Astrocyte (in vitro differentiated cells and primary cell): Measurements from ENCODE around the gene UAP1L1. TPM values are rescaled to one million over a fixed set of nuclear protein-coding genes. Genes with fewer than 3 reads are reported as not detected.

Source experiments
- DNase-seq: peaks from one replicate; pipeline ENCODE4 v3.0.0-alpha.2; 2010; ENCODE audit warnings: low read depth
- FAIRE-seq: peaks from 2 replicates; lab custom pipeline; 2011; peaks lifted over from hg19 to GRCh38; lab: Jason Lieb, UNC
- H2AFZ ChIP-seq: 2 replicates; pipeline ENCODE4 v1.6.0; 2012; ENCODE audit warnings: low read depth, low read length, inconsistent platforms
- H3K27ac ChIP-seq: 2 replicates; pipeline ENCODE4 v1.5.1; 2011; ENCODE audit warnings: low read depth, low read length, inconsistent platforms
- H3K27me3 ChIP-seq: 2 replicates; pipeline ENCODE4 v1.6.0; 2011; ENCODE audit warnings: low read length, inconsistent platforms; ENCODE audit not compliant: insufficient read depth
- H3K36me3 ChIP-seq: 2 replicates; pipeline ENCODE4 v1.5.1; 2011; ENCODE audit warnings: low read length, inconsistent platforms; ENCODE audit not compliant: insufficient read depth
- H3K4me1 ChIP-seq: 2 replicates; pipeline ENCODE4 v1.5.1; 2011; ENCODE audit warnings: low read length, inconsistent platforms; ENCODE audit not compliant: insufficient read depth
- H3K4me2 ChIP-seq: 2 replicates; pipeline ENCODE4 v1.6.0; 2012; ENCODE audit warnings: low read length, inconsistent platforms
- H3K4me3 ChIP-seq: 2 replicates; pipeline ENCODE4 v1.5.1; 2011; ENCODE audit warnings: low read depth, mild to moderate bottlenecking, low read length, inconsistent platforms; ENCODE audit not compliant: insufficient read depth
- H3K79me2 ChIP-seq: 2 replicates; pipeline ENCODE4 v1.6.0; 2012; ENCODE audit warnings: mild to moderate bottlenecking, low read length, inconsistent platforms; ENCODE audit not compliant: insufficient read depth
- H3K9ac ChIP-seq: 2 replicates; pipeline ENCODE4 v1.6.0; 2012; ENCODE audit warnings: mild to moderate bottlenecking, low read length, inconsistent platforms
- H3K9me3 ChIP-seq: 2 replicates; pipeline ENCODE4 v1.5.1; 2012; ENCODE audit warnings: low read depth, mild to moderate bottlenecking, low read length, inconsistent platforms; ENCODE audit not compliant: insufficient read depth
- H4K20me1 ChIP-seq: 2 replicates; pipeline ENCODE4 v1.6.0; 2012; ENCODE audit warnings: low read length, inconsistent platforms; ENCODE audit not compliant: insufficient read depth
- H3K27ac Mint-ChIP-seq: one replicate; pipeline ENCODE4 v1.8.0; 2021; ENCODE audit warnings: mild to moderate bottlenecking, mixed read lengths; ENCODE audit not compliant: unreplicated experiment
- H3K27me3 Mint-ChIP-seq: one replicate; pipeline ENCODE4 v1.8.0; 2021; ENCODE audit warnings: low read depth, mixed read lengths; ENCODE audit not compliant: unreplicated experiment
- H3K36me3 Mint-ChIP-seq: one replicate; pipeline ENCODE4 v1.8.0; 2021; ENCODE audit warnings: low read depth, mixed read lengths; ENCODE audit not compliant: unreplicated experiment
- H3K4me1 Mint-ChIP-seq: one replicate; pipeline ENCODE4 v1.8.0; 2021; ENCODE audit warnings: low read depth, mixed read lengths; ENCODE audit not compliant: unreplicated experiment
- H3K4me3 Mint-ChIP-seq: one replicate; pipeline ENCODE4 v1.8.0; 2021; ENCODE audit warnings: mild to moderate bottlenecking, moderate library complexity, mixed read lengths; ENCODE audit not compliant: unreplicated experiment
- H3K9me3 Mint-ChIP-seq: one replicate; pipeline ENCODE4 v1.8.0; 2021; ENCODE audit warnings: mild to moderate bottlenecking, mixed read lengths; ENCODE audit not compliant: unreplicated experiment
- EZH2 ChIP-seq: IDR thresholded peaks from 2 replicates; pipeline ENCODE4 v1.6.1; 2012; ENCODE audit warnings: mild to moderate bottlenecking, low read length, inconsistent platforms; ENCODE audit not compliant: insufficient read depth
- total RNA-seq: library from RNA; stranded (reverse); gene quantifications from 2 replicates; pipeline ENCODE4 v1.2.1, GENCODE V29; 2021
- TF ChIP-seq, protein P1 (sequence below): IDR thresholded peaks from 2 replicates; pipeline ENCODE4 v1.5.1; 2011; ENCODE audit warnings: low read depth, mild to moderate bottlenecking, inconsistent platforms, low read length, moderate library complexity; ENCODE audit not compliant: insufficient read depth

Gene UAP1L1
- total RNA-seq, 1 donor from 2014 or later = 4.0 TPM

DNA sequence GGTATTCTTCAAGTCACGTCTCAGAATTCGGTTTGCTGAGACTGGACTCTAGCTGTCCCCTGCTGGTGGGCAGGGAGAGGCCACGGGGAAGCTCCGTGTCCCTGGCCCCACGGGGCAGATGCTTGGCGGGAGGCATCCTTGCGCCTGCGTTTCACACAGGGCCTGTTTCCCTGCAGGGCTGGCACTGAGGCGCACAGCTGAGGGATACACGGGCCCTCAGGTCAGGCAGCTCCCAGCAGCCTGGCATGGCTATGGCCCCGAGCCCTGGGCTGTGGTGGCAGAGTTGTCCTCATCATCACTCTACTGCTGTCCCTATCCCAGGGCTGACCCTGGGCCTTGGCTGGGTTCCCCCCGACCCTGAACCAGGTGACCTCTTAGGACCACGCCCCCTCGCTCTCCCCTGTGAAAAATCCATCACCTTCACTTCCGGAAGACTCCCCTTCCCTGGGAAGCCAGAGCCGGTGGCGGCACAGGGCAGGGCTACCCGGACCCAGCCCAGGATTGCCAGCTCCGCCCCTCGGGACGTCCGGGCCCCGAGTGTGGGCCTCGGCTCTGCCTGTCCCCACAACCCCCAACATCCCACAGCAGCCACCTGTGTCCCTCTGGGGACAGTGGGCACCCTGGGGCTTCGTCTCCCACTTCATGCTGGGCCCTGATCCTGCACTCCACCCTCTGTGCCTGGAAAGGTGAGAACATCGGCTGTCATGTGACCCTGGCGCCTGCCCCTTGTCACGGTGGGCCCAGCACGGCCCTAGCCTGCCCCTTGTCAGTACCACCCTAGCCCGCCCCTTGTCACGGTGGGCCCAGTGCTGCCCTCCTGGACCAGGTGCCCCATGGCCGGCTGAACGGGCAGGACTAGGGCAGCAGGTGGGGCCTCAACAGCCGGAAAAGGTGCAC lies 32.2 kb downstream of the UAP1L1 start:
- Histone ChIP-seq H3K4me2 (no peak overlapping the region), H3K4me3 (no peak overlapping the region), H3K27me3 (no peaks in the 10 kb centered on the region), H3K27ac (no peak overlapping the region), H3K79me2 (no peaks in the 10 kb centered on the region), H3K36me3 (no peaks in the 10 kb centered on the region), H4K20me1 (no peaks in the 10 kb centered on the region), H2AFZ (no peak overlapping the region), H3K9ac (no peak overlapping the region), H3K9me3 (no peaks in the 10 kb centered on the region), H3K4me1 (no peaks in the 10 kb centered on the region)
- no peaks in the 10 kb centered on the region for H3K4me1 Mint-ChIP-seq
- no peak overlapping the region for H3K4me3 Mint-ChIP-seq
- no peak for TF ChIP-seq EZH2
- TF ChIP-seq, protein P1, sequence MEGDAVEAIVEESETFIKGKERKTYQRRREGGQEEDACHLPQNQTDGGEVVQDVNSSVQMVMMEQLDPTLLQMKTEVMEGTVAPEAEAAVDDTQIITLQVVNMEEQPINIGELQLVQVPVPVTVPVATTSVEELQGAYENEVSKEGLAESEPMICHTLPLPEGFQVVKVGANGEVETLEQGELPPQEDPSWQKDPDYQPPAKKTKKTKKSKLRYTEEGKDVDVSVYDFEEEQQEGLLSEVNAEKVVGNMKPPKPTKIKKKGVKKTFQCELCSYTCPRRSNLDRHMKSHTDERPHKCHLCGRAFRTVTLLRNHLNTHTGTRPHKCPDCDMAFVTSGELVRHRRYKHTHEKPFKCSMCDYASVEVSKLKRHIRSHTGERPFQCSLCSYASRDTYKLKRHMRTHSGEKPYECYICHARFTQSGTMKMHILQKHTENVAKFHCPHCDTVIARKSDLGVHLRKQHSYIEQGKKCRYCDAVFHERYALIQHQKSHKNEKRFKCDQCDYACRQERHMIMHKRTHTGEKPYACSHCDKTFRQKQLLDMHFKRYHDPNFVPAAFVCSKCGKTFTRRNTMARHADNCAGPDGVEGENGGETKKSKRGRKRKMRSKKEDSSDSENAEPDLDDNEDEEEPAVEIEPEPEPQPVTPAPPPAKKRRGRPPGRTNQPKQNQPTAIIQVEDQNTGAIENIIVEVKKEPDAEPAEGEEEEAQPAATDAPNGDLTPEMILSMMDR = no peak
- no peaks in the 10 kb centered on the region for H3K36me3 Mint-ChIP-seq
- FAIRE-seq (no peak), DNase-seq (no peak)
- no peaks in the 10 kb centered on the region for H3K9me3 Mint-ChIP-seq
- no peaks in the 10 kb centered on the region for H3K27me3 Mint-ChIP-seq
- H3K27ac Mint-ChIP-seq = no peak overlapping the region

DNA sequence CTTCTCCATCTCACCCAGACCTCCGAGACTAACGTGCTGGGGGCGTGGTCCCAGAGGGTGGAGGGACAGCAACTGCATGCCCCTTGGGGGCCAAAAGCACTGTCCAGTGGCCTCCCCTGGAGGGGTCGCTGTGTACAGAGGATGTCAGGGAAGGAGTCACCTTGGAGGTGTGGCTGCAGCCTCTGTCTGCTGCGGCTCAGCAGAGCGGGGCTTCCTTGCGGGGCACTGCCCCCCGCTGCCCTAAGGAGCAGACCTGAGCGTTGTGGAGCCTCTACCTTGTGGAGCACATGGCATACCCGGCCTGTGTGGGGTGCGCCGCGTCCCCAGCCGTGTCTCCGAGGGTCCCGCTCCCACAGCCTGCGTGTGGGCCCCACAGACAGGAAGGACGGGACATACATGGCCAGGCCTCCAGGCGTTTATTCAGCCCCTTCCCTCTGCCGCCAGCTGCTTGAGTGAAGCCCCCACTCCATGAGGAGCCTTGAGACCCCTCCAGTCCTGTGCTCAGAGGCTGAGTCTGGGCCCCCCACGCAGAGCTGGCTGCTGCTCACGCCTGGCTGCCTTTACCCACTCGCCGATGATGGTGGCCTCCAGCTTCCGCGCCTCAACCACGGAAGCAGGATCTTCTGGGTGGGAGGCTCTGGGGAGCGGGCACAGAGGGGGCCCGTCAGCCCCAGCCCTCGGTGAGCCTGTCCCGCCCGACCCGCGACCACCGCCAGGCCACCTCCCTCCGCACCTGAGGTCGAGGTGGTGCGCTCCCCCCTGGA lies 33.0 kb downstream of the UAP1L1 start:
- DNase-seq (no peak), FAIRE-seq (no peak)
- Mint-ChIP-seq H3K27me3 (no peaks in the 10 kb centered on the region), H3K9me3 (no peaks in the 10 kb centered on the region), H3K36me3 (no peaks in the 10 kb centered on the region), H3K4me3 (no peak overlapping the region), H3K27ac (no peak overlapping the region), H3K4me1 (no peaks in the 10 kb centered on the region)
- no peaks in the 10 kb centered on the region for H3K79me2 ChIP-seq
- TF ChIP-seq EZH2 = no peak
- TF ChIP-seq, protein P1 = no peak
- no peak overlapping the region for H2AFZ ChIP-seq
- no peak overlapping the region for H3K27ac ChIP-seq
- no peaks in the 10 kb centered on the region for H3K4me1 ChIP-seq
- H3K36me3 ChIP-seq = no peaks in the 10 kb centered on the region
- no peak overlapping the region for H3K9ac ChIP-seq
- H3K4me2 ChIP-seq = no peak overlapping the region
- H3K27me3 ChIP-seq = no peaks in the 10 kb centered on the region
- H3K9me3 ChIP-seq = no peaks in the 10 kb centered on the region
- H3K4me3 ChIP-seq = no peak overlapping the region
- no peaks in the 10 kb centered on the region for H4K20me1 ChIP-seq
